SH-SY5Y (cell line): ENCODE results near the gene OTOP2.

Experiments used
- GATA2 ChIP-seq: IDR thresholded peaks from 2 replicates; pipeline ENCODE4 v1.6.1; 2011; ENCODE audit warnings: mild to moderate bottlenecking, low read depth, low read length
- GATA3 ChIP-seq: IDR thresholded peaks from 2 replicates; pipeline ENCODE4 v1.6.1; 2011; ENCODE audit warnings: low read depth, mild to moderate bottlenecking, low read length, moderate library complexity

GRCh38 chr17:74877592-74878548 lies 46.2 kb upstream of the OTOP2 start:
- no peak for TF ChIP-seq GATA2
- TF ChIP-seq GATA3: no peak
